Left colon (tissue), 2 donors: Measurements from ENCODE around the gene CPA5. TPM values are rescaled to one million over a fixed set of nuclear protein-coding genes. Genes with fewer than 3 reads are reported as not detected.
A peak's percentile ranks its signal among the peaks of the same experiment; 100 is the strongest.
"Not testable (repeated sequence)": the region's sequence is repeated elsewhere in the genome, so short reads cannot be mapped to it uniquely, and the experiment has no call there.

ENCODE experiments used
- ATAC-seq: fragments of 200-7000 bp; cut with Tn5 transposase; one replicate; pipeline ENCODE4 v1.9.1; 2020; ENCODE audit warnings: mild to moderate bottlenecking, moderate library complexity
- DNase-seq, 2 donors: peaks; one replicate each; pipeline ENCODE4 v3.0.0-alpha.2; 2020
- intact Hi-C, 2 donors: fragments of 100-400 bp; cut with DNase I in 1 of 2; cut with micrococcal nuclease in 1 of 2; formaldehyde crosslinking; loops; one replicate each; pipeline versions ENCODE4 v1.11.2 to v1.14.0; 2022; cut with DNase I, micrococcal nuclease
- long read RNA-seq: library from polyadenylated mRNA; unstranded; transcript quantifications from one replicate; pipeline ENCODE4 v2.0.0, GENCODE V29; 2021
- total RNA-seq, 2 donors: library from RNA; stranded (reverse); fragmentation: NEBNext Ultra II Directional; extraction: Animal tissue kit (Norgen Biotek cat#: 25700); gene quantifications; one replicate each; pipeline ENCODE4 v1.2.1, GENCODE V29; 2021
- donor health status: DM: no; HTN: no; CAD: no.
- donor health status: DM: yes; HTN: yes; CAD: no.

The CPA5 gene
- not detected for total RNA-seq
- long read RNA-seq: 0 reads

- ATAC-seq (no peak), DNase-seq (no peak)
- intact Hi-C loops: no loop called here
Observed at GRCh38 chr7:130344271-130344866, at the start of gene CPA5. CPA5 (plus strand) TSS chr7:130344816; CDS start chr7:130346486, 1,670 bp downstream.

GRCh38 chr7:130296221-130296951 is 48.2 kb upstream of the CPA5 start:
- intact Hi-C loops: no loop called here
- no peak for ATAC-seq
- DNase-seq: no peak

- no peak for DNase-seq
- intact Hi-C loops: no loop called here
- ATAC-seq: no peak
Observed at GRCh38 chr7:130297628-130298543, 46.7 kb upstream of the CPA5 start.

GRCh38 chr7:130298544-130299326 is 45.9 kb upstream of the CPA5 start:
- ATAC-seq (peak; percentile 66), DNase-seq (no peak)
- intact Hi-C loops: no loop called here

- intact Hi-C loops: no loop called here
- no peak for ATAC-seq
- no peak for DNase-seq
Observed at GRCh38 chr7:130299866-130300265, 44.8 kb upstream of the CPA5 start.

- no peak for ATAC-seq
- DNase-seq: no peak
- intact Hi-C loops: no loop called here
Observed at GRCh38 chr7:130301501-130302020, 43.1 kb upstream of the CPA5 start.

GRCh38 chr7:130302649-130303048 is 42.0 kb upstream of the CPA5 start:
- DNase-seq: no peak
- no peak for ATAC-seq
- intact Hi-C loops: no loop called here

- ATAC-seq (no peak), DNase-seq (no peak)
- intact Hi-C loops: no loop called here
Observed at GRCh38 chr7:130303127-130303526, 41.5 kb upstream of the CPA5 start.

GRCh38 chr7:130303551-130303950 is 41.1 kb upstream of the CPA5 start:
- intact Hi-C loops: no loop called here
- DNase-seq (no peak), ATAC-seq (no peak)

GRCh38 chr7:130303982-130304381 is 40.6 kb upstream of the CPA5 start:
- no peak for DNase-seq
- no peak for ATAC-seq
- intact Hi-C loops: no loop called here

- no peak for ATAC-seq
- no peak for DNase-seq
- intact Hi-C loops: no loop called here
Observed at GRCh38 chr7:130304878-130305277, 39.7 kb upstream of the CPA5 start.

- DNase-seq: no peak
- no peak for ATAC-seq
- intact Hi-C loops: no loop called here
Observed at GRCh38 chr7:130305433-130306042, 39.1 kb upstream of the CPA5 start.

GRCh38 chr7:130309986-130310385 is 34.6 kb upstream of the CPA5 start:
- DNase-seq (no peak), ATAC-seq (no peak)

GRCh38 chr7:130314305-130314704 is 30.3 kb upstream of the CPA5 start:
- ATAC-seq: no peak
- intact Hi-C loops: no loop called here

More at GRCh38 chr7:130309986-130310385, 34.6 kb upstream of the CPA5 start:
- intact Hi-C loops: no loop called here

GRCh38 chr7:130319541-130319940 is 25.1 kb upstream of the CPA5 start:
- intact Hi-C loops: no loop called here
- ATAC-seq: no peak
- no peak for DNase-seq

More at GRCh38 chr7:130314305-130314704, 30.3 kb upstream of the CPA5 start:
- DNase-seq: no peak

- ATAC-seq, intact Hi-C loops, DNase-seq: not testable (repeated sequence)
Observed at GRCh38 chr7:130321542-130322229, 22.9 kb upstream of the CPA5 start.

GRCh38 chr7:130322615-130323014 is 22.0 kb upstream of the CPA5 start:
- intact Hi-C loops: no loop called here
- no peak for ATAC-seq
- DNase-seq: no peak
